Small intestine (tissue), 16 donors: ENCODE results near the gene ARL1. TPM values are rescaled to one million over a fixed set of nuclear protein-coding genes. Genes with fewer than 3 reads are reported as not detected.

Experiments
- DNase-seq, 2 donors: peaks; one replicate each; pipeline versions ENCODE4 v3.0.0 to v3.0.0-alpha.2; 2013
- FAIRE-seq: peaks from 2 replicates; lab custom pipeline; 2012; peaks lifted over from hg19 to GRCh38; lab: Jason Lieb, UNC
- H3K27ac ChIP-seq, 3 donors: one replicate each; pipeline ENCODE4 v1.5.1; 2013; ENCODE audit warnings: low read length in 2 of 3, mild to moderate bottlenecking in 2 of 3, control low read depth in 1 of 3, inconsistent platforms in 1 of 3, low read depth in 1 of 3, moderate library complexity in 1 of 3
- H3K27me3 ChIP-seq, 3 donors: one replicate each; pipeline ENCODE4 v1.6.1; 2013; ENCODE audit warnings: low read length in 3 of 3, inconsistent platforms in 1 of 3; ENCODE audit not compliant: control insufficient read depth in 3 of 3, insufficient read depth in 3 of 3
- H3K36me3 ChIP-seq, 3 donors: one replicate each; pipeline ENCODE4 v1.6.1; 2013; ENCODE audit warnings: low read length in 3 of 3, inconsistent platforms in 1 of 3, low read depth in 1 of 3, mild to moderate bottlenecking in 1 of 3, moderate library complexity in 1 of 3; ENCODE audit not compliant: control insufficient read depth in 3 of 3, insufficient read depth in 2 of 3
- H3K4me1 ChIP-seq, 3 donors: one replicate each; pipeline ENCODE4 v1.6.1; 2013; ENCODE audit warnings: low read length in 2 of 3, inconsistent platforms in 1 of 3, low read depth in 1 of 3, mild to moderate bottlenecking in 1 of 3, moderate library complexity in 1 of 3; ENCODE audit not compliant: control insufficient read depth in 3 of 3, insufficient read depth in 2 of 3
- H3K4me3 ChIP-seq, 3 donors: one replicate each; pipeline ENCODE4 v1.5.1; 2013; ENCODE audit warnings: low read length in 3 of 3, control low read depth in 1 of 3, inconsistent platforms in 1 of 3, low read depth in 1 of 3, mild to moderate bottlenecking in 1 of 3, moderate library complexity in 1 of 3
- H3K9me3 ChIP-seq, 2 donors: one replicate each; pipeline ENCODE4 v1.6.1; 2013; ENCODE audit warnings: low read depth in 1 of 2, low read length in 1 of 2; ENCODE audit not compliant: control insufficient read depth in 2 of 2, insufficient read depth in 1 of 2
- WGBS, 3 donors: extraction: QIAGEN DNeasy Blood & Tissue Kit; methylation state at CpG; one replicate each; pipeline ENCODE4 v1.1.7; 2013; 5-methylcytosine and 5-hydroxymethylcytosine counted together
- long read RNA-seq, 10 donors: transcript quantifications; one replicate each; lab custom pipeline, GENCODE V29; 2026
- polyA plus RNA-seq, 4 donors: library from polyadenylated mRNA; stranded (reverse) in 3 of 4; unstranded in 1 of 4; fragments of 200-250 nt in 3 of 4; fragments of 120-200 nt in 1 of 4; gene quantifications; one replicate each; pipeline versions ENCODE4 v1.2.1 to v1.2.3, GENCODE V29; 2013
- donor health status: healthy with polysubstance abuse.
- donor health status: control.
- donor health status: control.
- donor health status: Bipolar disorder and iron deficiency.
- donor health status: healthy.

The ARL1 gene
- 10 to 100 TPM; 19.0 to 95.2 (median 37.2) TPM for polyA plus RNA-seq
- long read RNA-seq, donor 1, transcript ARL1-201 (6 exons, 3,241 nt): major isoform, 80 of 94 reads
- long read RNA-seq, donor 1, partial matches to known transcripts: 0 of 94 reads
- long read RNA-seq, donor 1, other reads (novel, unspliced or antisense): 11 of 94 reads
- long read RNA-seq, donor 2, transcript ARL1-201 (6 exons, 3,241 nt): major isoform, 14 of 17 reads
- long read RNA-seq, donor 2, partial matches to known transcripts: 0 of 17 reads
- long read RNA-seq, donor 2, other reads (novel, unspliced or antisense): 0 of 17 reads
- long read RNA-seq, donor 3, transcript ARL1-201 (6 exons, 3,241 nt): major isoform, 16 of 26 reads
- long read RNA-seq, donor 3, partial matches to known transcripts: 0 of 26 reads
- long read RNA-seq, donor 3, other reads (novel, unspliced or antisense): 5 of 26 reads
- long read RNA-seq, donor 4: 0 reads
- long read RNA-seq, donor 5, transcript ARL1-201 (6 exons, 3,241 nt): major isoform, 11 of 13 reads
- long read RNA-seq, donor 5, partial matches to known transcripts: 0 of 13 reads
- long read RNA-seq, donor 5, other reads (novel, unspliced or antisense): 0 of 13 reads
- long read RNA-seq, donor 6, transcript ARL1-201 (6 exons, 3,241 nt): major isoform, 43 of 45 reads
- long read RNA-seq, donor 6, partial matches to known transcripts: 0 of 45 reads
- long read RNA-seq, donor 6, other reads (novel, unspliced or antisense): 0 of 45 reads
- long read RNA-seq, donor 7: 0 reads
- long read RNA-seq, donor 8, partial matches to known transcripts: 0 of 3 reads
- long read RNA-seq, donor 8, other reads (novel, unspliced or antisense): 0 of 3 reads
- long read RNA-seq, donor 9, transcript ARL1-201 (6 exons, 3,241 nt): major isoform, 7 of 7 reads
- long read RNA-seq, donor 9, partial matches to known transcripts: 0 of 7 reads
- long read RNA-seq, donor 9, other reads (novel, unspliced or antisense): 0 of 7 reads
- long read RNA-seq, donor 10, transcript ARL1-201 (6 exons, 3,241 nt): major isoform, 61 of 81 reads
- long read RNA-seq, donor 10, transcript ARL1-209 (5 exons, 879 nt): minor isoform, 5 of 81 reads
- long read RNA-seq, donor 10, partial matches to known transcripts: 6 of 81 reads
- long read RNA-seq, donor 10, other reads (novel, unspliced or antisense): 5 of 81 reads

GRCh38 chr12:101407436-101408345, at the start of gene ARL1:
ARL1 (minus strand) TSS chr12:101407772; CDS start chr12:101407645, 127 bp downstream.
- DNase-seq (peak; percentile 86 to 95), FAIRE-seq (no peak)
- H3K27ac ChIP-seq: peak within 1 kb of the TSS; percentile 74 to 97 (median 91)
- H3K4me1 ChIP-seq: peaks cover 2 to 7% (median 6%) of the 10 kb centered on the region in 3 donors
- H3K27me3 ChIP-seq: no peaks in the 10 kb centered on the region
- H3K36me3 ChIP-seq: peaks cover 0 to 12% (median 0%) of the 10 kb centered on the region in 3 donors
- H3K4me3 ChIP-seq: peak within 1 kb of the TSS; percentile 72 to 86 (median 78)
- WGBS, 3 donors: 0% methylated on average over 67 to 71 of the region's 71 CpGs
- no peaks in the 10 kb centered on the region for H3K9me3 ChIP-seq

GRCh38 chr12:101455685-101456084, 48.1 kb upstream of the ARL1 start:
- H3K27ac ChIP-seq: no peak overlapping the region
- no peaks in the 10 kb centered on the region for H3K27me3 ChIP-seq
- 69 to 87% (median 71%) methylated on average over 4 of the region's 4 CpGs for WGBS, 3 donors
- no peaks in the 10 kb centered on the region for H3K9me3 ChIP-seq
- FAIRE-seq (no peak), DNase-seq (no peak)
- H3K4me1 ChIP-seq: peaks cover 0 to 4% (median 0%) of the 10 kb centered on the region in 3 donors
- no peaks in the 10 kb centered on the region for H3K36me3 ChIP-seq
- H3K4me3 ChIP-seq: no peak overlapping the region

DNA sequence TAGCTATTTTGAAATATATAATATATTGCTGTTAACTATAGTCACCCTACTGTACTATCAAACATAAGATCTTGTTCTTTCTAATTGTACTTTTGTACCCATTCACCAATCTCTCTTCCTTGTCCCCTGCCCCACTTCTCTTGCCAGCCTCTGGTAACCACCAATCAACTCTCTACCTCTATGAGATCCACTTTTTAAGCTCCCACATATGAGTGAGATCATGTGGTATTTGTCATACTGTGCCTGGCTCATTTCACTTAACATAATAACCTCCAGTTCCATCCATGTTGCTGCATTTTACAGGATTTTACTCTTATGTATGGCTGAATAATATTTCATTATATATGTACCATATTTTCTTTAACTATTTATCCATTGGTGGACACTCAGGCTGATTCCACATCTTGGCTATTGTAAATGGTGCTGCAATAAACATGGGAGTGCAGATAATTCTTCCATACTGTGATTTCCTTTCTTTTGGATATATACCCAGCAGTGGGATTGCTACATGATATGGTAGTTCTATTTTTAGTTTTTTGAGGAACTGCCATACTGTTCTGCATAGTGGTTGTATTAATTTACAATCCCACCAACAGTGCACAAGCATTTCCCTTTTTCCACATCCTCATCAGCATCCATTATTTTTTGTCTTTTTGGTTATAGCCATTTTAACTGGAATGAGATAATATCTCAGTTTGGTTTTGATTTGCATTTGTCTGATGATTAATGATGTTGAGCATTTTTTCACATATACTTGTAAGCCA, 34.1 kb upstream of the ARL1 start:
- Histone ChIP-seq H3K4me1 (no peaks in the 10 kb centered on the region), H3K4me3 (no peak overlapping the region), H3K36me3 (no peaks in the 10 kb centered on the region), H3K9me3 (no peaks in the 10 kb centered on the region), H3K27me3 (no peaks in the 10 kb centered on the region), H3K27ac (no peak overlapping the region)
- no peak for DNase-seq
- no peak for FAIRE-seq

DNA sequence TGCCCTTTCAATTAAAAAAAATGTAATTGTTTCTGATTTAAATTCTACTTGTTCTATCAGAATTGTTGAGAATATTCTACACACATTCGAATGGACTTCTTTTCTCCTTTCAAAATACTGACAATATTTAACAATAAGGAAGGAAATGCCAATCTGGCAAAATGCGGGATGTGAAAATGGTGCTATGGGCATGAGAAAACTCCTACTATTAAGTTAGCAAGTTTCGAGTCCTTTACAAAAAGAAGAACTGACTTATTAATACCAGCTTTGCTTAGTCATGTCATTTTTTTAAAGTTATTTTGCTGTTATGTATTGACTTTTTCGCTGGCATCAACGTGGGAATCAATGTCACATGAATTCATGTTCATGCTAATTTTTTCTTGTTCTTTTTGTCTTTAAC, 31.7 kb upstream of the ARL1 start:
- DNase-seq (no peak), FAIRE-seq (no peak)
- no peaks in the 10 kb centered on the region for H3K36me3 ChIP-seq
- no peaks in the 10 kb centered on the region for H3K27me3 ChIP-seq
- H3K4me3 ChIP-seq: no peak overlapping the region
- no peaks in the 10 kb centered on the region for H3K4me1 ChIP-seq
- no peaks in the 10 kb centered on the region for H3K9me3 ChIP-seq
- 64 to 84% (median 68%) methylated on average over 5 of the region's 5 CpGs for WGBS, 3 donors
- no peak overlapping the region for H3K27ac ChIP-seq

GRCh38 chr12:101436136-101436535, 28.6 kb upstream of the ARL1 start:
- Histone ChIP-seq H3K27me3 (no peaks in the 10 kb centered on the region), H3K4me1 (no peaks in the 10 kb centered on the region), H3K27ac (no peak overlapping the region), H3K36me3 (no peaks in the 10 kb centered on the region), H3K4me3 (no peak overlapping the region), H3K9me3 (no peaks in the 10 kb centered on the region)
- FAIRE-seq: no peak
- DNase-seq: no peak

GRCh38 chr12:101430456-101430855, 22.9 kb upstream of the ARL1 start:
- H3K36me3 ChIP-seq: no peaks in the 10 kb centered on the region
- no peak for FAIRE-seq
- DNase-seq: no peak
- H3K27me3 ChIP-seq: no peaks in the 10 kb centered on the region
- H3K4me1 ChIP-seq: no peaks in the 10 kb centered on the region
- H3K9me3 ChIP-seq: no peaks in the 10 kb centered on the region
- 57 to 71% (median 71%) methylated on average over 2 of the region's 2 CpGs for WGBS, 3 donors
- H3K27ac ChIP-seq: no peak overlapping the region
- H3K4me3 ChIP-seq: no peak overlapping the region

GRCh38 chr12:101424620-101425019, 17.0 kb upstream of the ARL1 start:
- Histone ChIP-seq H3K4me1 (no peaks in the 10 kb centered on the region), H3K36me3 (no peaks in the 10 kb centered on the region), H3K27me3 (no peaks in the 10 kb centered on the region), H3K9me3 (no peaks in the 10 kb centered on the region), H3K4me3 (no peak overlapping the region), H3K27ac (no peak overlapping the region)
- DNase-seq: no peak
- 66 to 92% (median 90%) methylated on average over 2 of the region's 2 CpGs for WGBS, 3 donors
- no peak for FAIRE-seq
